IMR-90 (cell line): ENCODE data around the gene MR1. TPM values are rescaled to one million over a fixed set of nuclear protein-coding genes. Genes with fewer than 3 reads are reported as not detected.

Experiments
- ATAC-seq: fragments of 200-7000 bp; cut with Tn5 transposase; 2 replicates; pipeline ENCODE4 v1.9.1; 2020; ENCODE audit warnings: low read depth, mild to moderate bottlenecking, moderate library complexity
- BruUV-seq: library from RNA; stranded (reverse); fragments of 400-500 nt; replicated peaks from 2 replicates; lab custom pipeline; 2021; lab: Mats Ljungman, UMichigan
- CTCF ChIA-PET: fragments of 300-600 bp; formaldehyde crosslinking; extraction: SDS; loops from one replicate; lab custom pipeline; 2021; ENCODE audit warnings: antibody characterized with exemption; lab: Yijun Ruan, JAX
- POLR2A ChIA-PET: fragments of 300-600 bp; sonication (Branson Sonifier 250); formaldehyde crosslinking; loops from one replicate; lab custom pipeline; 2022; ENCODE audit warnings: antibody characterized with exemption; ENCODE audit not compliant: unreplicated experiment; lab: Charles Lee
- DNase-seq: peaks from one replicate; pipeline ENCODE4 v3.0.0; 2013
- H2AFZ ChIP-seq: replicated peaks from 2 replicates; pipeline ENCODE3; 2013; ENCODE audit warnings: low read length, mild to moderate bottlenecking; ENCODE audit not compliant: poor library complexity
- H2AK5ac ChIP-seq: 2 replicates; pipeline ENCODE4 v1.6.1; 2013; ENCODE audit warnings: low read depth, low read length, inconsistent platforms
- H2AK9ac ChIP-seq: replicated peaks from 2 replicates; pipeline ENCODE3; 2013; ENCODE audit warnings: mild to moderate bottlenecking, low read depth, low read length, moderate library complexity; ENCODE audit not compliant: poor library complexity
- H2BK120ac ChIP-seq: 2 replicates; pipeline ENCODE4 v1.6.1; 2013; ENCODE audit warnings: low read depth, low read length, inconsistent platforms
- H2BK15ac ChIP-seq: 3 replicates; pipeline ENCODE4 v1.6.1; 2013; ENCODE audit warnings: low read depth, low read length, inconsistent platforms
- H2BK20ac ChIP-seq: 2 replicates; pipeline ENCODE4 v1.6.1; 2013; ENCODE audit warnings: low read depth, mild to moderate bottlenecking, inconsistent platforms, low read length, moderate library complexity
- H2BK5ac ChIP-seq: 2 replicates; pipeline ENCODE4 v1.6.1; 2013; ENCODE audit warnings: mild to moderate bottlenecking, low read depth, low read length, inconsistent platforms; ENCODE audit not compliant: poor library complexity, severe bottlenecking
- H3K14ac ChIP-seq: replicated peaks from 2 replicates; pipeline ENCODE4 v1.6.1; 2013; ENCODE audit warnings: low read depth, low read length, inconsistent platforms
- H3K18ac ChIP-seq: 2 replicates; pipeline ENCODE4 v1.6.1; 2013; ENCODE audit warnings: low read depth, low read length, control low read depth
- H3K23ac ChIP-seq: 2 replicates; pipeline ENCODE4 v1.6.1; 2013; ENCODE audit warnings: low read depth, low read length, inconsistent platforms
- H3K27ac ChIP-seq: 2 replicates; pipeline ENCODE4 v1.5.1; 2013; ENCODE audit warnings: mild to moderate bottlenecking, control low read depth, low read length; ENCODE audit not compliant: insufficient read depth
- H3K27me3 ChIP-seq: 2 replicates; pipeline ENCODE4 v1.6.1; 2013; ENCODE audit warnings: low read length; ENCODE audit not compliant: control insufficient read depth, insufficient read depth
- H3K36me3 ChIP-seq: 2 replicates; pipeline ENCODE4 v1.6.1; 2013; ENCODE audit warnings: low read length, mixed read lengths; ENCODE audit not compliant: control insufficient read depth, insufficient read depth
- H3K4ac ChIP-seq: 2 replicates; pipeline ENCODE4 v1.6.1; 2013; ENCODE audit warnings: low read depth, low read length, inconsistent platforms
- H3K4me1 ChIP-seq: 2 replicates; pipeline ENCODE4 v1.6.1; 2013; ENCODE audit warnings: low read length, mixed read lengths; ENCODE audit not compliant: control insufficient read depth, insufficient read depth
- H3K4me2 ChIP-seq: 2 replicates; pipeline ENCODE4 v1.6.1; 2013; ENCODE audit warnings: low read depth, mild to moderate bottlenecking, control low read depth, low read length, moderate library complexity
- H3K4me3 ChIP-seq: 2 replicates; pipeline ENCODE4 v1.5.1; 2013; ENCODE audit warnings: low read depth, mild to moderate bottlenecking, control low read depth, low read length, moderate library complexity; ENCODE audit not compliant: insufficient read depth
- H3K56ac ChIP-seq: 2 replicates; pipeline ENCODE4 v1.6.1; 2013; ENCODE audit warnings: low read length, inconsistent platforms; ENCODE audit not compliant: insufficient read depth; ENCODE audit errors: extremely low read depth
- H3K79me1 ChIP-seq, 2 experiments: 2 replicates each; pipeline ENCODE4 v1.6.1; 2013; ENCODE audit warnings: low read length in 2 of 2, inconsistent platforms in 1 of 2, low read depth in 1 of 2
- H3K9ac ChIP-seq: 2 replicates; pipeline ENCODE4 v1.6.1; 2013; ENCODE audit warnings: low read depth, low read length, control low read depth
- H3K9me1 ChIP-seq: 2 replicates; pipeline ENCODE4 v1.6.1; 2013; ENCODE audit warnings: low read length, inconsistent platforms; ENCODE audit not compliant: insufficient read depth
- H3K9me3 ChIP-seq: 2 replicates; pipeline ENCODE4 v1.6.1; 2013; ENCODE audit warnings: low read length; ENCODE audit not compliant: control insufficient read depth, insufficient read depth
- H4K20me1 ChIP-seq: 2 replicates; pipeline ENCODE4 v1.6.1; 2013; ENCODE audit warnings: low read length, inconsistent platforms; ENCODE audit not compliant: insufficient read depth
- H4K5ac ChIP-seq: 2 replicates; pipeline ENCODE4 v1.6.1; 2013; ENCODE audit warnings: mild to moderate bottlenecking, low read depth, low read length, control low read depth
- H4K8ac ChIP-seq, 2 experiments: 2 replicates each; pipeline ENCODE4 v1.6.1; 2013; ENCODE audit warnings: low read depth in 2 of 2, low read length in 2 of 2, control low read depth in 1 of 2, inconsistent platforms in 1 of 2
- H4K91ac ChIP-seq: 2 replicates; pipeline ENCODE4 v1.6.1; 2013; ENCODE audit warnings: low read depth, low read length, inconsistent platforms; ENCODE audit not compliant: insufficient read depth
- BHLHE40 ChIP-seq: fragments of 150-350 bp; IDR thresholded peaks from 2 replicates; pipeline ENCODE4 v1.6.1; 2016; ENCODE audit warnings: mild to moderate bottlenecking, low read depth, low read length
- CHD1 ChIP-seq: IDR thresholded peaks from 2 replicates; pipeline ENCODE4 v1.6.1; 2012; ENCODE audit warnings: low read depth, low read length, improper control_type of control experiment
- FOS ChIP-seq: fragments of 150-350 bp; IDR thresholded peaks from 2 replicates; pipeline ENCODE4 v1.6.1; 2016; ENCODE audit warnings: low read depth, low read length
- MAFK ChIP-seq: IDR thresholded peaks from 2 replicates; pipeline ENCODE4 v1.6.1; 2012; ENCODE audit warnings: low read depth, low read length, improper control_type of control experiment
- MAZ ChIP-seq: IDR thresholded peaks from 2 replicates; pipeline ENCODE4 v1.6.1; 2012; ENCODE audit warnings: low read depth, mild to moderate bottlenecking, low read length, improper control_type of control experiment, moderate library complexity, borderline replicate concordance
- NFE2L2 ChIP-seq: fragments of 150-350 bp; IDR thresholded peaks from 2 replicates; pipeline ENCODE4 v1.6.1; 2016; ENCODE audit warnings: low read depth, mild to moderate bottlenecking, low read length
- RAD21 ChIP-seq: IDR thresholded peaks from 2 replicates; pipeline ENCODE4 v1.6.1; 2012; ENCODE audit warnings: low read length, improper control_type of control experiment
- RFX5 ChIP-seq: IDR thresholded peaks from 2 replicates; pipeline ENCODE4 v1.8.0; 2012; ENCODE audit warnings: low read depth, mild to moderate bottlenecking, low read length, moderate library complexity
- SMC3 ChIP-seq: fragments of 150-350 bp; IDR thresholded peaks from 2 replicates; pipeline ENCODE4 v1.6.1; 2016; ENCODE audit warnings: low read depth, mild to moderate bottlenecking, antibody characterized with exemption, low read length, moderate library complexity
- WGBS, 2 experiments: methylation state at CpG; one replicate each; pipeline versions ENCODE4 v1.1.5 to v1.1.7; 2013; ENCODE audit warnings: missing lambda C conversion rate in 2 of 2; ENCODE audit not compliant: insufficient read length in 1 of 2; ENCODE audit errors: extremely low coverage in 2 of 2; 5-methylcytosine and 5-hydroxymethylcytosine counted together
- dilution Hi-C: fragments of 300-500 bp; cut with HindIII; formaldehyde crosslinking; loops from one replicate; pipeline ENCODE4 v1.14.3; 2018; ENCODE audit warnings: low sequenced_read_pairs; ENCODE audit not compliant: unreplicated experiment
- in situ Hi-C: fragments of 300-500 bp; cut with MboI; formaldehyde crosslinking; loops from 3 replicates; pipeline ENCODE4 v1.14.3; 2019; ENCODE audit warnings: low sequenced_read_pairs, inconsistent platforms, mixed read lengths
- intact Hi-C: fragments of 100-400 bp; cut with micrococcal nuclease; formaldehyde crosslinking; loops from 2 replicates; pipeline ENCODE4 v1.10.0; 2022
- polyA plus RNA-seq, 3 experiments: library from polyadenylated mRNA; depleted of rRNA; stranded (reverse); fragments of >200 nt; gene quantifications; 2 replicates each; pipeline ENCODE4 v1.2.3, GENCODE V29; 2012; ENCODE audit warnings: low replicate concordance in 1 of 3
- total RNA-seq: library from RNA; depleted of rRNA; stranded (reverse); fragments of >200 nt; gene quantifications from 2 replicates; pipeline ENCODE4 v1.2.3, GENCODE V29; 2012
- TF ChIP-seq, protein P1 (sequence below): fragments of 150-350 bp; IDR thresholded peaks from 2 replicates; pipeline ENCODE4 v1.6.1; 2017; ENCODE audit warnings: mild to moderate bottlenecking, antibody characterized with exemption, low read length, low read depth
- TF ChIP-seq, protein P2 (sequence below): fragments of 150-350 bp; IDR thresholded peaks from 2 replicates; pipeline ENCODE4 v1.6.1; 2016; ENCODE audit warnings: low read depth, mild to moderate bottlenecking, low read length, moderate library complexity, borderline replicate concordance

The MR1 gene
- total and polyA plus RNA-seq, 2 of the 4 experiments (the other 2 are of a cell fraction) = 6.0 to 6.1 TPM

DNA sequence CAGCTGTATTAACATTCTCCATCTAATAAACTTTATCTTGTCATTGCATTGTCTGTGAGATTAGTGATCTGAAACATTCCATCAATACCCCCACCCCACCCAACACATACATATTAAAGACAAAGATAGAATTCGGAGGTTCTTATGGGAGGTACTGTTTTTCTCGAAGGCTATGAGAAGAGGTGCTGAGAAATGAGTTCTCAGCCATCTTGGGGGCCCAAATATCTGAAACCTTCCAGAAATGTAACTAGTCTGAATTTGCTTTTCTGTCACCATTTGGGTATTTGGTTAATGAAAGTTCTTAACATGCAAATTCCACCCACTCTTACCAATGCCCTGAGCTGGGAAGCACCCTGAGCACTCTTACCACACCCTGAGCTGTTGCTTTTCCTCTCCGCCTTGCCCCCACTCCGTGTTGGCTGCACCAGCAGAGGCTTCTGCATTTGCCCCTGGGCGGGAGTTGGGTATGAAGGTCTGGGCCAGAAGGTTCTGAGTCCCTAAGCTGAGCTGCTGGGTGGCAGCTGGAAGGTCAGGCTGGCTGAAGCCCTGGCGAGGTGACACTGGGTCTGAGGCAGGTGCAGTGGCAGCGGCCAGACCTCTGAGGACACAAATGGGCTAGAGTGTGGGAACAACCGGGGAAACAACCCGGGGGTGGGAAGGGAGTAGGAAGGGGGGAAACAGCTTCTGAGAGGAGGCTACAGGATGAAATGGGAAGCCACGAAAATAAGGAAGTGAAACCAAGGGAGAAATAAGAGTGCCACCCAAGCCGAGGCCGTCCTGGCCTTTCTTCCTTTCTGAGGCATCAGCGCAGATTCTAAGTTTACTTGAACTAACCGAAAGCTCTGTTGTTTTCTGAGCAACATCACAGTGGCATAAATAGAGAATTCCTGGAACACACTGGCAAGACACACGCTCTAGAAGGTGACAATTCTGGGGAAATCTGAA, 28.4 kb downstream of the MR1 start:
- peak overlapping the region; percentile 3 to 59; a peak in 2 of 4 replicates for H4K8ac ChIP-seq
- H3K9me3 ChIP-seq = peaks cover 3% of the 10 kb centered on the region
- ChIA-PET CTCF (interaction anchor here (1.4 to 1.5 kb wide), 2 partner anchors 11 to 17 kb away, joined by 3 to 6 read pairs; no protein-coding TSS in a partner anchor), POLR2A (no interaction called here)
- no peak overlapping the region for H3K4ac ChIP-seq
- ATAC-seq (no peak), DNase-seq (no peak)
- TF ChIP-seq FOS (no peak), NFE2L2 (no peak), RAD21 (no peak), MAFK (no peak), BHLHE40 (no peak), CHD1 (no peak), SMC3 (no peak), MAZ (no peak), RFX5 (no peak)
- TF ChIP-seq, protein P1, sequence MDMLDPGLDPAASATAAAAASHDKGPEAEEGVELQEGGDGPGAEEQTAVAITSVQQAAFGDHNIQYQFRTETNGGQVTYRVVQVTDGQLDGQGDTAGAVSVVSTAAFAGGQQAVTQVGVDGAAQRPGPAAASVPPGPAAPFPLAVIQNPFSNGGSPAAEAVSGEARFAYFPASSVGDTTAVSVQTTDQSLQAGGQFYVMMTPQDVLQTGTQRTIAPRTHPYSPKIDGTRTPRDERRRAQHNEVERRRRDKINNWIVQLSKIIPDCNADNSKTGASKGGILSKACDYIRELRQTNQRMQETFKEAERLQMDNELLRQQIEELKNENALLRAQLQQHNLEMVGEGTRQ = no peak
- TF ChIP-seq, protein P2, sequence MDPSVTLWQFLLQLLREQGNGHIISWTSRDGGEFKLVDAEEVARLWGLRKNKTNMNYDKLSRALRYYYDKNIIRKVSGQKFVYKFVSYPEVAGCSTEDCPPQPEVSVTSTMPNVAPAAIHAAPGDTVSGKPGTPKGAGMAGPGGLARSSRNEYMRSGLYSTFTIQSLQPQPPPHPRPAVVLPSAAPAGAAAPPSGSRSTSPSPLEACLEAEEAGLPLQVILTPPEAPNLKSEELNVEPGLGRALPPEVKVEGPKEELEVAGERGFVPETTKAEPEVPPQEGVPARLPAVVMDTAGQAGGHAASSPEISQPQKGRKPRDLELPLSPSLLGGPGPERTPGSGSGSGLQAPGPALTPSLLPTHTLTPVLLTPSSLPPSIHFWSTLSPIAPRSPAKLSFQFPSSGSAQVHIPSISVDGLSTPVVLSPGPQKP = no peak
- dilution Hi-C loops (no loop called here), in situ Hi-C loops (no loop called here), intact Hi-C loops (no loop called here)
- H2AFZ ChIP-seq = no peak overlapping the region
- no peak overlapping the region for H3K4me3 ChIP-seq
- H3K9ac ChIP-seq = no peak overlapping the region
- no peaks in the 10 kb centered on the region for H3K9me1 ChIP-seq
- no peaks in the 10 kb centered on the region for H3K27me3 ChIP-seq
- no peak overlapping the region for H3K56ac ChIP-seq
- H2BK120ac ChIP-seq = no peak overlapping the region
- no TSS peak for BruUV-seq
- H3K14ac ChIP-seq = no peak overlapping the region
- H3K18ac ChIP-seq = no peak overlapping the region; the same call in 1 of the 2 replicates
- no peak overlapping the region for H2BK5ac ChIP-seq
- no peak overlapping the region for H4K91ac ChIP-seq
- H2BK20ac ChIP-seq = no peak overlapping the region
- no peak overlapping the region for H3K23ac ChIP-seq
- H3K4me1 ChIP-seq = peaks cover 3% of the 10 kb centered on the region
- H2AK5ac ChIP-seq = no peak overlapping the region
- peak overlapping the region; percentile 31; the same call in 1 of the 2 replicates for H3K4me2 ChIP-seq
- no peak overlapping the region for H3K27ac ChIP-seq
- H2BK15ac ChIP-seq = no peak overlapping the region
- no peaks in the 10 kb centered on the region for H3K36me3 ChIP-seq
- 87% methylated on average over 7 of the region's 15 CpGs; no CpG with 5 or more reads in 1 of the 2 experiments for WGBS, 2 experiments
- H4K20me1 ChIP-seq = no peaks in the 10 kb centered on the region
- no peak overlapping the region for H4K5ac ChIP-seq
- no peaks in the 10 kb centered on the region for H3K79me1 ChIP-seq
- no peak overlapping the region for H2AK9ac ChIP-seq
